ENCODE results near the gene CORIN.

DNA sequence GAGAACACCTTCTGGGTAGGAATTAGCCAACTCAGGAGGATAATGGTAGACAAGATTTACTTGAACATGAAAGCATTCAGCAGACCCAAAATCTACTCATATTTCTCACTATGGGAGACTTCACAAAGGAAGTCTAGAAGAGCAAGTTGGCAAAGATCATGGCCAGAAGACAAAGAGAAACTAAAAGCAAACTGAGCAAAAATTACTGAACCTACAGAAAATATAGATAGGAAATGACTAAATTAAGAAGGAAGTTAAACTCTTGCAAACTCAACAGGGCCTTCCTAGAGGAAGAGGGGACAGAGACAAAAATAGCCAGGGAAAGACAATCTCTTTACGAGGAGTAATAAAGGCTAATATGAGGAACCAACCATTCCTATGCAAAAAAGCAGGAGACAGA is 18.7 kb downstream of the CORIN start:
- TF ChIP-seq, protein P1, sequence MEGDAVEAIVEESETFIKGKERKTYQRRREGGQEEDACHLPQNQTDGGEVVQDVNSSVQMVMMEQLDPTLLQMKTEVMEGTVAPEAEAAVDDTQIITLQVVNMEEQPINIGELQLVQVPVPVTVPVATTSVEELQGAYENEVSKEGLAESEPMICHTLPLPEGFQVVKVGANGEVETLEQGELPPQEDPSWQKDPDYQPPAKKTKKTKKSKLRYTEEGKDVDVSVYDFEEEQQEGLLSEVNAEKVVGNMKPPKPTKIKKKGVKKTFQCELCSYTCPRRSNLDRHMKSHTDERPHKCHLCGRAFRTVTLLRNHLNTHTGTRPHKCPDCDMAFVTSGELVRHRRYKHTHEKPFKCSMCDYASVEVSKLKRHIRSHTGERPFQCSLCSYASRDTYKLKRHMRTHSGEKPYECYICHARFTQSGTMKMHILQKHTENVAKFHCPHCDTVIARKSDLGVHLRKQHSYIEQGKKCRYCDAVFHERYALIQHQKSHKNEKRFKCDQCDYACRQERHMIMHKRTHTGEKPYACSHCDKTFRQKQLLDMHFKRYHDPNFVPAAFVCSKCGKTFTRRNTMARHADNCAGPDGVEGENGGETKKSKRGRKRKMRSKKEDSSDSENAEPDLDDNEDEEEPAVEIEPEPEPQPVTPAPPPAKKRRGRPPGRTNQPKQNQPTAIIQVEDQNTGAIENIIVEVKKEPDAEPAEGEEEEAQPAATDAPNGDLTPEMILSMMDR (IDR thresholded peaks at IDR 0.05): no peak
- no peak for TF ChIP-seq POLR2AphosphoS5 (IDR thresholded peaks at IDR 0.05)

Measured in suprapubic skin (tissue), 3 donors.